HCT116 (cell line): ENCODE data around the gene ZFAND6. TPM values are rescaled to one million over a fixed set of nuclear protein-coding genes. Genes with fewer than 3 reads are reported as not detected.

ENCODE experiments used
- ATAC-seq: fragments of 200-7000 bp; cut with Tn5 transposase; 2 replicates; pipeline ENCODE4 v1.9.1; 2020; ENCODE audit warnings: mild to moderate bottlenecking, moderate library complexity
- BruUV-seq: library from RNA; stranded (reverse); fragments of 400-500 nt; replicated peaks from 2 replicates; lab custom pipeline; 2021; lab: Mats Ljungman, UMichigan
- CTCF ChIA-PET: fragments of 300-600 bp; sonication (Branson Sonifier 250); formaldehyde crosslinking; loops from one replicate; lab custom pipeline; 2021; ENCODE audit warnings: antibody characterized with exemption; lab: Charles Lee
- POLR2A ChIA-PET: fragments of 300-600, 350-600 bp; sonication (Branson Sonifier 250); formaldehyde crosslinking; loops from one replicate; lab custom pipeline; 2021; ENCODE audit warnings: antibody characterized with exemption; lab: Charles Lee
- RAD21 ChIA-PET, 2 experiments: fragments of 300-600 bp; sonication (Branson Sonifier 250); formaldehyde crosslinking; loops; one replicate each; lab custom pipeline; 2023; ENCODE audit warnings: low total read pairs in 2 of 2; ENCODE audit not compliant: uncharacterized antibody in 2 of 2, unreplicated experiment in 2 of 2, low non-redundant PET in 1 of 2; lab: Charles Lee
- DNase-seq: peaks from one replicate; pipeline ENCODE4 v3.0.0-alpha.2; 2010; ENCODE audit warnings: low read depth, low spot score
- H2AFZ ChIP-seq: fragments of 200-600 bp; shearing (Covaris generic), sonication (generic); 2 replicates; pipeline ENCODE4 v1.6.1; 2017; ENCODE audit warnings: low read depth, mixed run types, mixed read lengths, antibody characterized with exemption, low read length; ENCODE audit not compliant: poor library complexity, severe bottlenecking
- H3K27ac ChIP-seq: 2 replicates; pipeline ENCODE4 v1.5.1; 2012; ENCODE audit warnings: low read depth, low read length
- H3K27me3 ChIP-seq: fragments of 200-600 bp; sonication (generic); 2 replicates; pipeline ENCODE4 v1.6.1; 2016; ENCODE audit warnings: mixed run types, low read length, mixed read lengths; ENCODE audit not compliant: insufficient read depth
- H3K36me3 ChIP-seq, 2 experiments: fragments of 200-500 bp in 1 of 2; fragments of 200-600 bp in 1 of 2; sonication (Bioruptor generic) in 1 of 2; sonication (generic) in 1 of 2; 2 replicates each; pipeline versions ENCODE4 v1.5.1 to v1.6.1; 2014 to 2016; ENCODE audit warnings: low read length in 2 of 2, inconsistent platforms in 1 of 2, mixed read lengths in 1 of 2, mixed run types in 1 of 2; ENCODE audit not compliant: insufficient read depth in 2 of 2, control insufficient read depth in 1 of 2
- H3K4me1 ChIP-seq, 2 experiments: fragments of 200-600 bp in 1 of 2; sonication (generic) in 1 of 2; 2 replicates each; pipeline versions ENCODE4 v1.5.1 to v1.6.1; 2012 to 2017; ENCODE audit warnings: low read length in 2 of 2, inconsistent platforms in 1 of 2, mild to moderate bottlenecking in 1 of 2, mixed read lengths in 1 of 2, mixed run types in 1 of 2, moderate library complexity in 1 of 2; ENCODE audit not compliant: insufficient read depth in 2 of 2, control insufficient read depth in 1 of 2
- H3K4me2 ChIP-seq: fragments of 200-600 bp; sonication (generic); 2 replicates; pipeline ENCODE4 v1.6.1; 2017; ENCODE audit warnings: mixed run types, low read length, mixed read lengths
- H3K4me3 ChIP-seq, 2 experiments: fragments of 200-600 bp in 1 of 2; sonication (generic) in 1 of 2; replicated peaks in 1 of 2; 2 replicates each; pipeline ENCODE4 v1.5.1; 2011 to 2016; ENCODE audit warnings: low read length in 2 of 2, control low read depth in 1 of 2, low read depth in 1 of 2, mild to moderate bottlenecking in 1 of 2, mixed read lengths in 1 of 2, mixed run types in 1 of 2
- H3K79me2 ChIP-seq: fragments of 200-600 bp; sonication (generic); 2 replicates; pipeline ENCODE4 v1.6.1; 2017; ENCODE audit warnings: mild to moderate bottlenecking, mixed run types, low read length, moderate library complexity, mixed read lengths; ENCODE audit not compliant: insufficient read depth
- H3K9ac ChIP-seq: fragments of 200-600 bp; sonication (generic); 2 replicates; pipeline ENCODE4 v1.6.1; 2016; ENCODE audit warnings: low read length, mixed read lengths
- H3K9me2 ChIP-seq: fragments of 200-600 bp; sonication (generic), shearing (Covaris generic); 2 replicates; pipeline ENCODE4 v1.6.1; 2017; ENCODE audit warnings: mixed run types, mild to moderate bottlenecking, moderate library complexity; ENCODE audit not compliant: insufficient read depth
- H3K9me3 ChIP-seq, 2 experiments: fragments of 200-500 bp in 1 of 2; fragments of 200-600 bp in 1 of 2; sonication (Bioruptor generic) in 1 of 2; sonication (generic) in 1 of 2; 2 replicates each; pipeline ENCODE4 v1.6.1; 2014 to 2017; ENCODE audit warnings: low read length in 2 of 2, mixed read lengths in 2 of 2, inconsistent platforms in 1 of 2, low read depth in 1 of 2, mild to moderate bottlenecking in 1 of 2, mixed run types in 1 of 2, moderate library complexity in 1 of 2; ENCODE audit not compliant: control insufficient read depth in 1 of 2, insufficient read depth in 1 of 2
- H4K20me1 ChIP-seq: fragments of 200-600 bp; sonication (generic), shearing (Covaris generic); 2 replicates; pipeline ENCODE4 v1.6.1; 2017; ENCODE audit warnings: mixed run types, mild to moderate bottlenecking, moderate library complexity; ENCODE audit not compliant: insufficient read depth
- ATF3 ChIP-seq: IDR thresholded peaks from 2 replicates; pipeline ENCODE4 v1.6.1; 2012
- CBX3 ChIP-seq: IDR thresholded peaks from 2 replicates; pipeline ENCODE4 v1.6.1; 2012; ENCODE audit warnings: low read depth
- CEBPB ChIP-seq: IDR thresholded peaks from 2 replicates; pipeline ENCODE4 v1.6.1; 2012; ENCODE audit warnings: low read depth
- CTCF ChIP-seq, 3 experiments: fragments of 200-600 bp in 1 of 3; sonication (generic) in 1 of 3; IDR thresholded peaks in 2 of 3; conservative IDR thresholded peaks in 1 of 3; 2 replicates each; pipeline ENCODE4 v1.5.1; 2012 to 2017; ENCODE audit warnings: low read depth in 2 of 3, low read length in 2 of 3, antibody characterized with exemption in 1 of 3, borderline replicate concordance in 1 of 3, control low read depth in 1 of 3, mild to moderate bottlenecking in 1 of 3, mixed read lengths in 1 of 3, mixed run types in 1 of 3, moderate library complexity in 1 of 3; ENCODE audit not compliant: insufficient read depth in 1 of 3
- EGR1 ChIP-seq: IDR thresholded peaks from 2 replicates; pipeline ENCODE4 v1.6.1; 2012; ENCODE audit warnings: low read depth
- ELF1 ChIP-seq: IDR thresholded peaks from 2 replicates; pipeline ENCODE4 v1.6.1; 2012; ENCODE audit warnings: low read depth, borderline replicate concordance
- EZH2 ChIP-seq: fragments of 200-600 bp; sonication (generic); IDR thresholded peaks from 2 replicates; pipeline ENCODE4 v1.6.1; 2017; ENCODE audit warnings: antibody characterized with exemption, mixed run types
- FOSL1 ChIP-seq: IDR thresholded peaks from 2 replicates; pipeline ENCODE4 v1.6.1; 2012; ENCODE audit warnings: low read depth
- JUND ChIP-seq: IDR thresholded peaks from 2 replicates; pipeline ENCODE4 v1.6.1; 2012
- MAX ChIP-seq: IDR thresholded peaks from 2 replicates; pipeline ENCODE4 v1.6.1; 2012
- RAD21 ChIP-seq: IDR thresholded peaks from 2 replicates; pipeline ENCODE4 v1.6.1; 2012; ENCODE audit warnings: low read depth, mild to moderate bottlenecking
- REST ChIP-seq: IDR thresholded peaks from 2 replicates; pipeline ENCODE4 v1.6.1; 2012; ENCODE audit warnings: low read depth
- SIN3A ChIP-seq: IDR thresholded peaks from 2 replicates; pipeline ENCODE4 v1.6.1; 2012; ENCODE audit warnings: low read depth
- SP1 ChIP-seq: IDR thresholded peaks from 2 replicates; pipeline ENCODE4 v1.6.1; 2012; ENCODE audit warnings: low read depth
- SRF ChIP-seq: IDR thresholded peaks from 2 replicates; pipeline ENCODE4 v1.6.1; 2012; ENCODE audit warnings: low read depth
- ZBTB33 ChIP-seq: IDR thresholded peaks from 2 replicates; pipeline ENCODE4 v1.6.1; 2011; ENCODE audit warnings: mild to moderate bottlenecking, low read length, moderate library complexity; ENCODE audit not compliant: insufficient replicate concordance; ENCODE audit errors: extremely low read depth
- ZFX ChIP-seq: fragments of 450-650 bp; IDR thresholded peaks from 2 replicates; pipeline ENCODE4 v1.6.1; 2017
- ZNF274 ChIP-seq: fragments of 200-500 bp; sonication (Bioruptor generic); IDR thresholded peaks from 2 replicates; pipeline ENCODE4 v1.6.1; 2014; ENCODE audit warnings: mild to moderate bottlenecking, low read depth, low read length, inconsistent platforms
- intact Hi-C: fragments of 100-400 bp; cut with micrococcal nuclease; formaldehyde crosslinking; loops from 2 replicates; pipeline ENCODE4 v1.10.0; 2022
- total RNA-seq: library from RNA; stranded (reverse); gene quantifications from one replicate; pipeline ENCODE4 v1.2.1, GENCODE V29; 2021; ENCODE audit not compliant: unreplicated experiment

The ZFAND6 gene
- total RNA-seq, 1 experiment from 2014 or later: 51.3 TPM

- Histone ChIP-seq H3K27me3 (no peaks in the 10 kb centered on the region), H2AFZ (no peak overlapping the region), H3K4me2 (no peak overlapping the region), H3K36me3 (0 out of 4 replicates have a peak, but pooled peaks cover 0 to 2% of the 10 kb centered on the region in 2 experiments), H3K27ac (no peak overlapping the region), H3K79me2 (no peaks in the 10 kb centered on the region), H3K9ac (no peak overlapping the region), H4K20me1 (no peaks in the 10 kb centered on the region), H3K9me2 (no peaks in the 10 kb centered on the region), H3K4me1 (peaks cover 0 to 6% of the 10 kb centered on the region in 2 experiments; a peak in 1 of 4 replicates), H3K4me3 (no peak overlapping the region), H3K9me3 (no peaks in the 10 kb centered on the region)
- BruUV-seq: no TSS peak
- ChIA-PET POLR2A (no interaction called here), RAD21 (no interaction called here), CTCF (no interaction called here)
- no peak for ATAC-seq
- no peak for DNase-seq
- TF ChIP-seq RAD21 (no peak), SP1 (no peak), CBX3 (no peak), ZNF274 (no peak), ELF1 (no peak), ZBTB33 (no peak), FOSL1 (no peak), EZH2 (no peak), SIN3A (no peak), CTCF (IDR thresholded peaks at IDR 0.05 in 2 of 3, conservative IDR thresholded peaks at IDR 0.05 in 1 of 3; ENCODE audit: borderline replicate concordance in 1 of 3, insufficient read depth in 1 of 3, low read depth in 2 of 3, low read length in 2 of 3) (no peak), SRF (no peak), MAX (no peak), JUND (no peak), REST (no peak), EGR1 (no peak), ATF3 (no peak), CEBPB (no peak), ZFX (no peak)
- intact Hi-C loops: no loop called here
Observed at GRCh38 chr15:80163217-80163616, 103.7 kb downstream of the ZFAND6 start.
